GM12875 (cell line): ENCODE data around the gene ZNF236.

Source experiments
- H3K4me3 ChIP-seq: one replicate; pipeline ENCODE4 v1.5.1; 2011; ENCODE audit warnings: low read depth, low read length, control low read depth
- TF ChIP-seq, protein P1 (sequence below): IDR thresholded peaks from 2 replicates; pipeline ENCODE4 v1.5.1; 2011; ENCODE audit warnings: low read depth, mild to moderate bottlenecking, control low read depth, inconsistent platforms, low read length, moderate library complexity, borderline replicate concordance; ENCODE audit not compliant: insufficient read depth

ZNF236 gene

DNA sequence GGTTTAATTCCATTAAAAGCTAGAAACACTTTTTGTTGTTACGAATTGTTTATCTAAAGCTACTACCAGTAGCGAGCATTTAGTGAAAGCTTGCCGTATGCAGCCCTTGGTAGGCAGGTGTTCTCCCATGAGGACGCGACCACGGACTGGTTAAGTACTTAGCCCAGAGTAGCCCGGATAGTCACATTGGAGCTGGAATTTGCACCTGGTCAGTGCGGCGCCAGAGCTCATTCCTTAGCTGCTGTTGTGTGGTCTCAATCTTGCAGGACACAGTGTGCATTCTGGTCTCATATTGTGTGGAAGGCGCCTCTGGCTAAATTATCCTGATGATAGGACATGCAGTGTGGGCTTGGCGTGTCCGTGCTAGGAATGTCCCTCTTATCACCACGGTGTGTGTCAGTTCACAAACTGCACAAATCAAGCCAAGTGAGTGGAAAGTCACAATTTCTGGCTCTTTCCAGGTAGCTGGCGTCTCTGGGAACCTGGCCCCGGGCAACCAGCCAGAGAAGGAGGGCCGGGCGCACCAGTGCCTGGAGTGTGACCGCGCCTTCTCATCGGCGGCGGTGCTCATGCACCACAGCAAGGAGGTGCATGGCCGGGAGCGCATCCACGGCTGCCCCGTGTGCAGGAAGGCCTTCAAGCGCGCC lies 133.3 kb downstream of the ZNF236 start:
- no peak overlapping the region for H3K4me3 ChIP-seq
- TF ChIP-seq, protein P1, sequence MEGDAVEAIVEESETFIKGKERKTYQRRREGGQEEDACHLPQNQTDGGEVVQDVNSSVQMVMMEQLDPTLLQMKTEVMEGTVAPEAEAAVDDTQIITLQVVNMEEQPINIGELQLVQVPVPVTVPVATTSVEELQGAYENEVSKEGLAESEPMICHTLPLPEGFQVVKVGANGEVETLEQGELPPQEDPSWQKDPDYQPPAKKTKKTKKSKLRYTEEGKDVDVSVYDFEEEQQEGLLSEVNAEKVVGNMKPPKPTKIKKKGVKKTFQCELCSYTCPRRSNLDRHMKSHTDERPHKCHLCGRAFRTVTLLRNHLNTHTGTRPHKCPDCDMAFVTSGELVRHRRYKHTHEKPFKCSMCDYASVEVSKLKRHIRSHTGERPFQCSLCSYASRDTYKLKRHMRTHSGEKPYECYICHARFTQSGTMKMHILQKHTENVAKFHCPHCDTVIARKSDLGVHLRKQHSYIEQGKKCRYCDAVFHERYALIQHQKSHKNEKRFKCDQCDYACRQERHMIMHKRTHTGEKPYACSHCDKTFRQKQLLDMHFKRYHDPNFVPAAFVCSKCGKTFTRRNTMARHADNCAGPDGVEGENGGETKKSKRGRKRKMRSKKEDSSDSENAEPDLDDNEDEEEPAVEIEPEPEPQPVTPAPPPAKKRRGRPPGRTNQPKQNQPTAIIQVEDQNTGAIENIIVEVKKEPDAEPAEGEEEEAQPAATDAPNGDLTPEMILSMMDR: no peak

DNA sequence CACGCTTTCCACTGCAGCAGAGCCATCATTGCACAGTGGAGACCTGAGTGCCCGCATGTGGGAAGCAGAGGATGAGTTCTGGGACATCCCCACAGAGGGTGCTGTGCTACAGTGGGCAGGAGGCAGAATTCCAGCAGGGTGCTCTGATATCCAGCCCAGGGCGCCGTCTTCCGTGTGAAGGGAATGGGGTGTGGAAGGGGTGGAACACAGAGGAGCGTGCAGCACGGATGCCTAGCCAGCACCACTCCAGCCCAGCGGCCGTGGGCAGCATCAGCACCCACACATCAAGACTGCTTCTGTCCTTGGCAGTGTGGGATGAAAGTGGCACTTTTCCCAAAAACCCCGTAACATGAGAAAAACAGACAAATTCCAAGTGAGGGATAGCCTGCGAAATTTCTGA lies 134.3 kb downstream of the ZNF236 start:
- H3K4me3 ChIP-seq: no peak overlapping the region
- TF ChIP-seq, protein P1: no peak

- TF ChIP-seq, protein P1: no peak
- no peak overlapping the region for H3K4me3 ChIP-seq
Observed at GRCh38 chr18:76957384-76958355, 135.3 kb downstream of the ZNF236 start.

DNA sequence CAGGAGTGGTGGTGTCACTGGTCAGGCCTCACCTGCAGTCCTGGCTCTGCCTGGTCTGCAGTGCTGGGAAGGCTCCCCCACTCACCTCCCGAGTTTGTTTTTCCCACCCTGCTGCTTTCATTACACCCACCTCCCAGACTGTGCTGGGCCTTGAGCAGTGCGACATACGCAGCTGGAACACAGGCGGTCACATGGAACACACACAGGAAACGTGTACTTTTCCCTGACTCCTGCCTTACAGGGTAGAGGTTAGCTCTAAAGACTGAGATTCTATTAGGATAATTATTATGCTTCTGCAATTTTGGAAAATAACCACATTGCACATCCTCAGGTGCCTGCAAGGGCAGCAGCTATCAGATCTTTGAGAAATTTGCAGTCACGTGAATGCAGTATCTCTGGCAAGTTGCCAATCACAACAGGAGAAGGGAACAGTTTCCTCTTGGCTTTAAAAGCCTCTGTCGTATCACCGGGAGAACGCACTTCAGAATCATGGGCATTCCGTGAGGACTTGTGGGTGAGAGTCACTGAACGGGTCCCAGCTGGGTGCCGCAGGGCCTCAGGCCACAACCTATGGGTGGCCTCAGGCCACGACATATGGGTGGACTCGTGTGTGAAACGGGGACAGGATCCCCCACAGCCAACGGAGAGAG lies 136.5 kb downstream of the ZNF236 start:
- no peak overlapping the region for H3K4me3 ChIP-seq
- TF ChIP-seq, protein P1: no peak

DNA sequence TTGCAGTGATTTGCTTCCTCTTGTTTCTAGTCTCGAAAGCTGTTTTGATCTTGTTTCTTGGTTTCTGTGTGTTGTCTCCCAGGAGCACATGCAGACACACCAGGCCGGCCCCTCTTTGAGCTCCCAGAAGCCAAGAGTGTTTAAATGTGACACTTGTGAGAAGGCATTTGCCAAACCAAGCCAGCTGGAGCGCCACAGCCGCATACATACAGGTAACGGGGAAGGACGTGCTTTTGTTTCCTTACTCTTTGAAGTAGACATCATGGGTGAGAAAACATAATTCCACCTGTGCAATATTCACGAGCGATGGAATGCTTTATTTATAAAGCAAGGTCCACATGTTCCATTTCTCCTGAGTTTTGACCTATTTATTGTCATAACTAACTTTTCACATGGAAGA lies 137.2 kb downstream of the ZNF236 start:
- TF ChIP-seq, protein P1: no peak
- H3K4me3 ChIP-seq: no peak overlapping the region

- no peak overlapping the region for H3K4me3 ChIP-seq
- TF ChIP-seq, protein P1: no peak
Observed at GRCh38 chr18:76960528-76961035, 138.2 kb downstream of the ZNF236 start.
